Activated naive CD4-positive, alpha-beta T cell treated with anti-CD3 and anti-CD28 coated beads, Interleukin-2, amount 50 U/mL, for 16 hours (primary cell): ENCODE measurements around the gene SH3TC1.

Source experiments
- DNase-seq: peaks from one replicate; pipeline ENCODE4 v3.0.0-alpha.2; 2020

Gene SH3TC1

GRCh38 chr4:8267077-8267476, 68.0 kb downstream of the SH3TC1 start:
- DNase-seq, result no peak

- DNase-seq, result no peak
Measured at GRCh38 chr4:8268211-8268610, 69.1 kb downstream of the SH3TC1 start.

- no peak for DNase-seq
Measured at GRCh38 chr4:8268901-8269534, 69.9 kb downstream of the SH3TC1 start.

- no peak for DNase-seq
Measured at GRCh38 chr4:8269535-8270417, 70.7 kb downstream of the SH3TC1 start, which contains the start of gene HTRA3. Gene HTRA3 (plus strand): TSS chr4:8269754. CDS start chr4:8269969, 215 bp downstream.

- DNase-seq, result no peak
Measured at GRCh38 chr4:8270418-8270771, 71.3 kb downstream of the SH3TC1 start.

GRCh38 chr4:8270912-8271815, 72.1 kb downstream of the SH3TC1 start:
- no peak for DNase-seq

GRCh38 chr4:8271821-8272220, 72.7 kb downstream of the SH3TC1 start:
- no peak for DNase-seq

GRCh38 chr4:8272472-8273428, 73.7 kb downstream of the SH3TC1 start:
- DNase-seq, result no peak

GRCh38 chr4:8273450-8273849, 74.4 kb downstream of the SH3TC1 start:
- DNase-seq, result no peak

- no peak for DNase-seq
Measured at GRCh38 chr4:8274066-8274652, 75.1 kb downstream of the SH3TC1 start.

- no peak for DNase-seq
Measured at GRCh38 chr4:8274765-8275547, 75.9 kb downstream of the SH3TC1 start.

GRCh38 chr4:8275548-8275910, 76.4 kb downstream of the SH3TC1 start:
- no peak for DNase-seq

GRCh38 chr4:8276358-8277240, 77.5 kb downstream of the SH3TC1 start:
- no peak for DNase-seq

GRCh38 chr4:8277356-8278008, 78.4 kb downstream of the SH3TC1 start:
- no peak for DNase-seq

GRCh38 chr4:8278009-8278395, 78.9 kb downstream of the SH3TC1 start:
- DNase-seq, result no peak

- no peak for DNase-seq
Measured at GRCh38 chr4:8278421-8279287, 79.6 kb downstream of the SH3TC1 start.

GRCh38 chr4:8279321-8280157, 80.4 kb downstream of the SH3TC1 start:
- DNase-seq, result no peak
